ENCODE measurements around the gene NAPA. TPM values are rescaled to one million over a fixed set of nuclear protein-coding genes. Genes with fewer than 3 reads are reported as not detected.

The NAPA gene
- total RNA-seq, 1 donor from 2014 or later, result 132 TPM

DNA sequence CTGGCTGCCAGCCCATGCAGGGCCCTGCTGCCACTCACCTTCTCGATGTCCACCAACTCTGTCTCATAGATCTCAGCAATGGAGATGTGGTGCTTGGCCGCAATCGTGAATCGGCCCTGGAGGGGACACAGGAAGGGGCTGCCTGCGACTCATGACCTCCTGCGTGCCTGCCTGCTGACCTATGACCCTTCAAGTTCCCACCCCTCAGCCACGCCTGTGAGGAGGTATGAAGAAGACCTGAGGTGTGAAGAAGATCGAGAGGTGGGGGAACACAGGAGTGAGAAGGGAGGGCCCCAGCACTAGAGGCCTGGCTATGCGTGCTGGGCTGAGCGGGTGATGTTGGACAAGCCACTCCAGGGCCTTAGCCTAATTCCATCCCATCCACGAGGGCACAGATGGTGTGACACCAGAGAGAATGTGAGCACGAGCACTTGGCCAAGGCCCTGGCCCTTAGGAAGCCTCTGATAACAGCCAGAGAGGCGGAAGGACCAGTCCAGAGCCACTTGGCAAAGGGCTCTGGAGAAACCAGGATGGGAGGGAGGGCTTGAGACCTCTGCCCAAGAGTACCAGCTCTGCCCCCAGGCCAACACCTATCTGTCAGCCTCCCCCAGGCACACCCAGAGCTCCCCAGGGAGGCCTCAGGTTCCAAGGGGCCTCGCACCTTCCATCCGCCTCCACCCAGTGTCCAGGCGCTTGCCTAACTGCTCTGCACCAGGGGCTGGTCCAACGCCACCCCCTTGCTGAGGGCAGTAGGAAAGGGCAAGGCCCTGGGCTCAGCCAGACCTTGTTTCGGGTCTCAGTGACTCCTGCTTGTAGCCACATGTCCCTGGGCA lies 21.3 kb downstream of the NAPA start:
- no peak overlapping the region for H3K4me2 ChIP-seq (ENCODE audit: low read length)
- no peaks in the 10 kb centered on the region for H3K36me3 ChIP-seq (ENCODE audit: insufficient read depth, low read length)
- Mint-ChIP-seq H3K27me3 (ENCODE audit: low read depth, unreplicated experiment) (no peaks in the 10 kb centered on the region), H3K27ac (ENCODE audit: unreplicated experiment) (no peak overlapping the region), H3K4me1 (ENCODE audit: low read depth, unreplicated experiment) (no peaks in the 10 kb centered on the region), H3K9me3 (ENCODE audit: unreplicated experiment) (peaks cover 2% of the 10 kb centered on the region), H3K36me3 (ENCODE audit: low read depth, unreplicated experiment) (peaks cover 14% of the 10 kb centered on the region), H3K4me3 (ENCODE audit: unreplicated experiment) (no peak overlapping the region)
- H2AFZ ChIP-seq (ENCODE audit: low read depth, low read length), result no peak overlapping the region
- peaks cover 3% of the 10 kb centered on the region for H3K79me2 ChIP-seq (ENCODE audit: insufficient read depth, low read length)
- no peak for FAIRE-seq
- no peaks in the 10 kb centered on the region for H3K27me3 ChIP-seq (ENCODE audit: insufficient read depth, low read length)
- TF ChIP-seq, protein P1, sequence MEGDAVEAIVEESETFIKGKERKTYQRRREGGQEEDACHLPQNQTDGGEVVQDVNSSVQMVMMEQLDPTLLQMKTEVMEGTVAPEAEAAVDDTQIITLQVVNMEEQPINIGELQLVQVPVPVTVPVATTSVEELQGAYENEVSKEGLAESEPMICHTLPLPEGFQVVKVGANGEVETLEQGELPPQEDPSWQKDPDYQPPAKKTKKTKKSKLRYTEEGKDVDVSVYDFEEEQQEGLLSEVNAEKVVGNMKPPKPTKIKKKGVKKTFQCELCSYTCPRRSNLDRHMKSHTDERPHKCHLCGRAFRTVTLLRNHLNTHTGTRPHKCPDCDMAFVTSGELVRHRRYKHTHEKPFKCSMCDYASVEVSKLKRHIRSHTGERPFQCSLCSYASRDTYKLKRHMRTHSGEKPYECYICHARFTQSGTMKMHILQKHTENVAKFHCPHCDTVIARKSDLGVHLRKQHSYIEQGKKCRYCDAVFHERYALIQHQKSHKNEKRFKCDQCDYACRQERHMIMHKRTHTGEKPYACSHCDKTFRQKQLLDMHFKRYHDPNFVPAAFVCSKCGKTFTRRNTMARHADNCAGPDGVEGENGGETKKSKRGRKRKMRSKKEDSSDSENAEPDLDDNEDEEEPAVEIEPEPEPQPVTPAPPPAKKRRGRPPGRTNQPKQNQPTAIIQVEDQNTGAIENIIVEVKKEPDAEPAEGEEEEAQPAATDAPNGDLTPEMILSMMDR (IDR thresholded peaks at IDR 0.05; ENCODE audit: insufficient read depth, low read depth, low read length), result no peak
- TF ChIP-seq EZH2 (IDR thresholded peaks at IDR 0.05; ENCODE audit: insufficient read depth, low read length), result no peak
- H3K4me1 ChIP-seq (ENCODE audit: insufficient read depth, low read length), result no peaks in the 10 kb centered on the region
- DNase-seq (ENCODE audit: low read depth), result no peak
- peaks cover 46% of the 10 kb centered on the region for H4K20me1 ChIP-seq (ENCODE audit: insufficient read depth, low read length)
- no peak overlapping the region for H3K9ac ChIP-seq (ENCODE audit: low read length)
- H3K9me3 ChIP-seq (ENCODE audit: insufficient read depth, low read depth, low read length), result no peaks in the 10 kb centered on the region
- no peak overlapping the region for H3K27ac ChIP-seq (ENCODE audit: low read depth, low read length)
- H3K4me3 ChIP-seq (ENCODE audit: insufficient read depth, low read depth, low read length), result no peak overlapping the region

DNA sequence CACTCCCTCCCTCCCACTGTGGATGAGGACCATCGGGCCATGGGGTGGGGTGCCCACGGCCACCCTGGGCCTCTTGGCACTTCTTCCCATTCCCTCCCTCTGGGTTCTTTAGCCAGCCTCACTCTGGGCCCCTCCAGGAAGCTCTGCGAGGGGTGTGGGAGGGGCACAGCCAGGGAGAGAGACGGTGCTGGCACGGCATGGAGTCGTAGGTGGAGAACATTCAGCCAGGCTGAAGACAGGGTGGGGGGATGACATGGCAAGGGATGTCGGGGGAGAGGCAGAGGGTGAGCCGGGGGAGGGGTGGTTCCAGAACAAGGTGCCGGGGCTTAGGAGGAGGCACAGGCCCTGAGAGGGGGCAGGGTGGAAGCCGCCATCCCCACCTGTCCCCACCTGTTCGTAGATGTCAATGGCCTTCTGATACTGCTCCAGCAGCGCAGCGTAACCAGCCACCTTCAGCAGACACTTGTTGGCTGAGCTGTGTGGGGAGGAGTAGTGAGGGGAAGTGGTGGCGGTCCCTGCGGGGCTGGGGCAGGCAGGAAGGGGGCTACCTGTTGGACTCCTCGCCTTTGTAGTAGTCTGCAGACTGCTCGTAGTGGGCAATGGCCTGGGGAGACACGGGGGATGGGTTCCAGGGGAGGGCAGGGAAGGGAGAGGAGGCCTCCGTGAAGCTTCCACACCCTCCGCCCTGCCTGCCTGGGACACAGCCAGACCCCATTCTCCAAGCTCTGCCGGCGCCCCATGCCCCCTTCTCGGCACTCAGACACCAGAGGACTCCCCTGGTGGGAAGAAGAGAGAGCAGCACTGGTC lies 22.1 kb downstream of the NAPA start:
- no peaks in the 10 kb centered on the region for H3K27me3 ChIP-seq (ENCODE audit: insufficient read depth, low read length)
- peaks cover 39% of the 10 kb centered on the region for H4K20me1 ChIP-seq (ENCODE audit: insufficient read depth, low read length)
- no peak overlapping the region for H3K9ac ChIP-seq (ENCODE audit: low read length)
- Mint-ChIP-seq H3K27me3 (ENCODE audit: low read depth, unreplicated experiment) (no peaks in the 10 kb centered on the region), H3K9me3 (ENCODE audit: unreplicated experiment) (peaks cover 2% of the 10 kb centered on the region), H3K4me1 (ENCODE audit: low read depth, unreplicated experiment) (no peaks in the 10 kb centered on the region), H3K27ac (ENCODE audit: unreplicated experiment) (no peak overlapping the region), H3K36me3 (ENCODE audit: low read depth, unreplicated experiment) (peaks cover 14% of the 10 kb centered on the region), H3K4me3 (ENCODE audit: unreplicated experiment) (no peak overlapping the region)
- H3K4me2 ChIP-seq (ENCODE audit: low read length), result no peak overlapping the region
- FAIRE-seq (no peak), DNase-seq (ENCODE audit: low read depth) (no peak)
- H3K79me2 ChIP-seq (ENCODE audit: insufficient read depth, low read length), result no peaks in the 10 kb centered on the region
- H3K36me3 ChIP-seq (ENCODE audit: insufficient read depth, low read length), result no peaks in the 10 kb centered on the region
- H3K4me3 ChIP-seq (ENCODE audit: insufficient read depth, low read depth, low read length), result no peak overlapping the region
- no peak for TF ChIP-seq EZH2 (IDR thresholded peaks at IDR 0.05; ENCODE audit: insufficient read depth, low read length)
- TF ChIP-seq, protein P1 (IDR thresholded peaks at IDR 0.05; ENCODE audit: insufficient read depth, low read depth, low read length), result no peak
- H2AFZ ChIP-seq (ENCODE audit: low read depth, low read length), result no peak overlapping the region
- H3K9me3 ChIP-seq (ENCODE audit: insufficient read depth, low read depth, low read length), result no peaks in the 10 kb centered on the region
- no peak overlapping the region for H3K27ac ChIP-seq (ENCODE audit: low read depth, low read length)
- no peaks in the 10 kb centered on the region for H3K4me1 ChIP-seq (ENCODE audit: insufficient read depth, low read length)
